Amygdala (tissue), 56 donors: ENCODE measurements around the gene PRR33.

ENCODE experiments used
- DNase-seq, 56 donors: peaks; one replicate each; lab custom pipeline; 2025; lab: John Stamatoyannopoulos, UW

The PRR33 gene

DNA sequence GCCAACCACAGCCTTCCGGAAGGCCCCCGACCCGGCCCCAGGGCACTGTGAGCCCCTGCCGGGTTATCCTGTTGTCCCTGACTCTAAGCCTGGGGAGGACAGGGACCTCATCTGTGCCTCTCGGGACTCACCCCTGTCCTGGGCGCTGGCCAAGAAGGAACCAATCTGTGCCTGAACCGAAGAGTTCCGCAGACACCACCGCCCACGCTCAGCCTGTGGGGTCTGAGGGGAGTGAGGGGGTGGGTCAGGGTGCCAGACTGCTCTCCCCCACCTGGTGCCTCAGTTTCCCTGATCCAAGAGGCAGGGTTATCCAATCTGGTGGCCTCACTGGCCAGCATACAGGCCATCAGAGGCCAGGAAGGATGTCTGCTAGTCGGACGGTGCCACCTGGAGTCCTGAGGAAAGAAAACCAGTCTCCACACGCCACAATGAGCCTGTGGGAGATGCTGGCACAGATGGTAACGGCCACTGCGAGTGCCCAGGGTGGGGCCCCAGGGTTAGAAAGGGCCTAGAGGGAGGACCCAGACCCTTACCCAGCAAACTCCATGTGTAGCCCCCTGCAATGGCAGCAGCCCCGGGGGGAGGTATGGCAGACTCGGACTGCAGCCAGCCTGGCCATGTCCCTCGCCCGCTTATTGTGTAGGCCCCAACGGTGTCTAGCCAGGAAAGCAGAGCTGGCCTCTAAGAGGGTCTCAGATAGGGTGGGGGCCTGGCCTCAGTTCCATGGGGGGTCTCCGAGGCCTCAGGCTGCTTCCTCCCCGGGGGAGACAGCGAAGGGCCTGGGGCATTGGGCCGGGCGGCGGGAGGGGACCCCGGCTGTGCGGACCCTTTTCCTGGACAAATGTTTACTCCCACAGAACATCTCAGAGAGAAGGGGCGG lies 27.0 kb upstream of the PRR33 start:
- DNase-seq: no peak

DNA sequence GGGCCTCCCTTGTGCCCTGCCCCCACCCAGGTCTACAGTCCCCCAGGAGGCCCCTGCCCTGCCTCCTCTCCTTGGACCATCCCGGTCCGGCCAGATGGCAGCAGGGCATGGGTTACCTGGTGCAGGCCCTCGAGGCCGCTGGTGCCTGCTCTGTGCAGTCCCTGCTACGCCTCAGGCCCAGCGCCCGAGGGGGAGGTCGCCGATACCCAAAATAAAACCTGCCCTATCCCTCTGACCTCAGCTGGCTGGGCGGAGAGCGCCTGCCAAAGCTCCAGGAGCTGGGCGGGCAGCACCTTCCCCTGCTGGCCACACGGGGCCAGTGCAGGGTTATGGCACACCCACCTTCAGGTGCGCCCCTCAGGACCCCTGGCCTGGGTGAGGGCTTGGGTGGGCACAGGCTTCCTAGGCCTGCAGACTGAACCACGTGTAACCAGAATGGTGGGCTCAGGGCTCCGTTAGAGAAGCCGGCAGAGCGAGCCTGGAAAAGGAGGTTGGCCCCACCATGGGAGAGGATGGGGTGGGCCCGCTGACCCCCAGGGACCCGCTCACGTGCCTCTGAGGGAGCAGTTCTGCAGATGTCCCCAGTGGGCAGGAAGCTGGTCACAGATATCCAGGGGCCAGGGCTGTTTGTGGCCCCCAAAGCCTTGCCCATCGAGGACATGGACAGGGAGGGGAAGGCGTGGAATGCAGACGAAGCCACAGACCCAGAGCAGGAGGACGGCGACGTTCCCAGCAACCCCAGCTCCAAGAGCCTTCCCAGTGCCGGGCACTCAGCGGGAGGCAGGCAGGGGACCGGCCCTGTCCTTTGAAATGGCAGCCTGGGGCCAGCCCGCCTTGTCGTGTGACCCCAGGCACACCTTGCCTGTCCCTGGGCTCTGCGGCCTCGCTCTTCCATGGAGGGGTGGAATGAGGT lies 26.1 kb upstream of the PRR33 start:
- DNase-seq: no peak

DNA sequence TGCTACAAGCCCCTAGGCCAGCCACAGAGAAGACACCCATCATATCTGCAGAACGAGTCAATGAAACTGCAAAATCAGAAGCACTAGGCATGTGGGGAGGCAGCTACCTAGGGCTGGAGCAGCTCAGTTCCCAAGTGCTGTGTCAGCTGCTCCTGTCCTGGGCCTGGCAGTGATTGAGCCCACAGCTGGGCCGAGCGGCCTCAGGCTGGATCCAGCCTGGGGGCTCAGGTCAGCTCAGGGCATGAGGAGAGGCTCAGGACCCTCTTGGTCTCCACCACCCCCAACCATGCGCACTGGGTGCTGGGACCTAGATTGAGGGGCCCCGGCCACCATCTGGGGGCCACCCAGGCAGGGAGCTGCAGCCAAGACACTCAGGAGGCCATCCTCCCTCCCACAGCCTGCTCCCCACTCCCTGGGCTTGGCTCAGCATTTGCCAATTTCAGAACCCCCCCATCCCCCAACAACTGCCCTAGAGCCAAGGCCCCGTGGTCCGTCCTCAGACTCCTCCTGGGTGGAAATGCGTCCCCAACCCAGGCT lies 25.4 kb upstream of the PRR33 start:
- no peak for DNase-seq

DNA sequence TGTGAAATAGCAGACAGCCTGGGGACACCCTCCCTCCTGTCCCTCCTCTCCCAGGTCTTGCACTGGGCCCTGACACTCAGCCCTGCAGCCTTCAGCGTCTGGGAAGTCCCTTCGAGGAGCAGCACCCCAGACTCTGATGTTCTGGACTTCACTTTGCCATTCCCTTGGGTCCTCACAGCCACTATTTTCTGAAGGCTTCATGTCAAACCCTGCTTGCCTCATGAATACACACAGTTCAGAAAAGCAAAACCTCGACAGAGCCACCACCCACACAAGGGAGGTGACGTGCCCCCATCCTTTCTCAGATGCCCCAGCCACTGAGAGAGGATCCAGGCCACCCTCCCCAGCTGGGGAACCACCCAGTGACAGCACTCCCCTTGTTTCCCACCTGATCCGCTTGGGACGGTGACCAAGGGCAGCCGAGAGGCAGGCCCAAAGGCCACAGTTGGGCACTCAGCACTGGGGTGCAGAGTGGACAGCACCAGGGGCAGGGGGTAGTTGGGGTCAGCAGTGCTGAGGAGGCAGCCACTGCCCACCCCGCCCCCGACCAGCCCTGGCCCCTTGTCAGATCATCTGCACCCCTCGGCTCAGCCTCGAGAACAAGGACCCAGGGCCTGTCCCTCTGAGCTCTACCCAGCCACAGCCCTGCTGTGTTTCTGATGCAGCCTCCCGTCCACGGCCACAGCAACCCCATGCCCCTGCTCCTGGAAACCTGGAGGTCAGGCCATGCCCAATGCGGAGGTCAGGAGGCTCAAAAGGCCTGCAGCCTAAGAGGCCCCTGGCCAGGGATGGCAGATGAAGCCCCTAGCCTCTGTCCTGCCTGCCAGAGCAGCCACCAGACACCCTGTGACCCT lies 24.7 kb upstream of the PRR33 start:
- no peak for DNase-seq

DNA sequence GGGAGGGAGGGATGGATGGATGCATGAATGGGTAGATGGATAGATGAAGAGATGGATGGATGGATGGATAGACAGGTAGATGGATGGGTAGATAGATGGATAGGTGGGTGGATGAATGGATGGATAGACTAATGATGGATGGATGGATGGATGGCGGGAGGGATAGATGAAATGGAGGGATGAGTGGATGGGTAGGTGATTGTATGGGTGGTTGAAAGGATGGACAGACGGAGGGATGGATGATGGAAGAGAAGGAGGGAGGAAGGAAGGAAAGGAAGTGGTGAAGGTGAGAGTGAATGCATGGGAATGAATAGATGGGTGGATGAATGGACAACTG lies 24.1 kb upstream of the PRR33 start:
- no peak for DNase-seq

DNA sequence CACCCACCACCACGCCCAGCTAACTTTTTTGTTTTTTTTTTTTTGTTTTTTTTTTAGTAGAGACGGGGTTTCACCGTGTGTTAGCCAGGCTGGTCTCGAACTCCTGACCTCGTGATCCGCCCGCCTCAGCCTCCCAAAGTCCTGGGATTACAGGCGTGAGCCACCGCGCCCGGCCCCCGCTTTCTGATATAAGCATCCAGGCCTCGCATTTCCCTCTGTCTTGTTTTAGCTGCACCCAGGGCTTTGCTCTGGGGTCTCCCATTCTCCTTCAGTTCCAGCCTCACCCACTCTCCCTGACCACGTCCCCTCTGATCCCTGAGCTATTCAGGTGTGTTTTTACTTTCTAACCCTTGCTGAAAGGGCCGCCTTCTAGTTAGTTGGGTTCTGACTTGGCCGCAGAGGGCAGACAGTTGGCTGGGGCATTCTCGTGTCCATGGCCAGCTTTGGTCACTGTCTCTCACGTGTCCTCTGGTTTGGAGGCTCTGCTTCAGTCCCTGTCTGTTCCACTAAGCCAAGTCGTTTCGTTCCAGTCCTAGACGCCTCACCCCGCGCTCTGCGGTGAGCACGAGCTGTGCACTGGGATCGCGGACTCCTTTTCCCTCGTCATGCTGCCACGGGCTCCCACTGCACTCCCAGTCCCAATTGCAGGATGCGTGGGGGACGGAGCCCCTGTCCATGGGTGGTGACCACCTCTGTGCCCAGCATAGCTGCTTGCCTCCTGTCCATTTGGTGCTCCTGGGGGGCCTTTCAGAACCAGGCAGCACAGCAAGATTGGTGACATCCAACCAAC lies 21.8 kb upstream of the PRR33 start:
- no peak for DNase-seq

DNA sequence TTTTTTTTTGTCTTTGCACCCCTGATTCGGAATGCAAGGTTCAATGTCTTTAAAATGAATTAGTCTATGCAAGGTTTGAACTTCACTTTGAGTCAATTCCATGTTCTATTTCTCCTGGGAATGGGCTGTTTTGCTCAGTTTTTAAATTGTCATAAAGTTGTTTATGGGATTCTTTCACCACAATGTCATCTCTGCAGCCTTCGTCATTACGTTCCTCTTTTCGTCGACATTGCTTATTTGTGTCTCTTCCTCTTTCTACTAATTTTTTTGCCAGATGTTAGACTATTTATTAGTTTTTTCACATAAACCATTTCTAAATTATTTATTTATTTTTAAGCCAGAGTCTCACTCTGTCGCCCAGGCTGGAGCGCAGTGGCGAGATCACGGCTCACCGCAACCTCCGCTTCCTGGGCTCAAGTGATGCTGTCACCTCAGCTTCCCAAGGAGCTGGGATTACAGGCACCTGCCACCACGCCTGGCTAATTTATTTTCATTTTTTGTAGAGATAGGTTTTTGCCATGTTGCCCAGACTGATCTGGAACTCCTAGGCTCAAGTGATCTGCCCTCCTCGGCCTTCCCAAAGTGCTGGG lies 20.7 kb upstream of the PRR33 start:
- no peak for DNase-seq

DNA sequence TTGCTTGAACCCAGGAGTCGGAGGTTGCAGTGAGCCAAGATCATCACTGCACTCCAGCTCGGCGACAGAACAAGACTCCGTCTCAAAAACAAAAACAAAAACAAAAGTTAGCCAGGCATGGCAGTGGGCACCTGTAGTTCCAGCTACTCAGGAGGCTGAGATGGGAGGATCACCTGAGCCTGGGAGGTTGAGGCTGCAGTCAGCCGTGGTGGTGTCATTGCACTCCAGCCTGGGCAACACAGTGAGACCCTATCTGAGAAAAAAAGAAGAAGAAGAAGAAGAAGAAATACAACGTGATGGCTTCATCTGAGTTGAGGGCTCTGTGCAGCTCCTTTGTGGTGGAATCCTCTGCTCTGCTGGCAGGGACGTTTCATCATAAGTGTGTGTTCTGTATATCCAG lies 17.8 kb upstream of the PRR33 start:
- no peak for DNase-seq

DNA sequence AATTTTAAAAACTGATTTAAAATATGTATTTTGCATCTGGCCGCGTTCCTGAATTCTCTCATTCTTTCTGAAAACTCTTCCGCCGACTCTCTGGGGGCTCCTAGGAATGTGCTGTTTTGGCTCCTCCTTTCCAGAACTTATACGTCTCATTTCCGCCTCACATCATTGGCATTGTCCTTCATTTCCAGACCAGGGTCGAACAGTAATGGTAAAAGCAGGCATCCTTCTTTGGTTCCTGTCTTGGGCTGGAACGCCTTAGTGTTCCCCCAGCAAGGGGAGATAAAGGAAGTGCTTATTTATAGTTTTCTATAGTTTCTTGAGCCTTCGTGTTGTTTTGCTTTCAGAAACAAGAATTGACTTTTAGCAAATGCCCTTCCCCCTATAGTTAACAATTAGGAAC lies 16.9 kb upstream of the PRR33 start:
- no peak for DNase-seq

DNA sequence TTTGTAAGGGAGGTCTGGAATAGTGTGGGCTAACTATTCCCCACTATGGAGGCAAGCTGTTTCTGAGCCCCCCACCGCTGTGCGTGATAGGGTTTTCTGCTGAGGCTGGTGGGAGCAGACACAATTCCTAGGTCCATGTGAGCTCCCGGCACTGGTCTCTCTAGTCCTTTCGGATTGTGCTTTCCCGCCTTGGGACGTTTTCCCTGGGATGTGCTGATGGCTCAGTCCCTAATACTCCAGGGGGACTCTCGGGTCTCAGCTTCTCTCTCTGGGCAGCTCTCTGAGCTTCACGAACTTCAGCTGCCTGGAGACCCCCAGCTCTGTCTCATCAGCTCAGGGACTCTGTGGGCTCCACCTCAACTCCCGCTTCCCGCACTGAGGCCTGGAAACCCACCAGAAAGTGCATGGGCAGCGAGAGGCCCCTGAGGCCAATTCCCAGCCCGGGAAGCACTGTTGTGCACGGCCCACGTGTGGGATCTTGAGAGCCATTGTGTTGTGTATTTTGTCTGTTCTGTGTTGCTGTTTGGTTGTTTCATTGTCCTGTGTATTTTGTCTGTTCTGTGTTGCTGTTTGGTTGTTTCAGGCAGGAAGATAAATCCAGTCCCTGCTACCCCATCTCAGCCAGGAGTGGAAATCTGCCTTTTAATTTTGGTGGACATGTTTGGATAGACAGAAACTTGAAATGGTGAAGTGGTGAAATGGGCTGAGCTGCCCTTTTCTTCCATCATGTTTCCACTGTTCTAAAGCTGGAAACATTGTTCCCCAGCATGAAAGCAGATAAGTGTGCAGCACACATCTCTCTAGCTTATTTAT lies 15.1 kb upstream of the PRR33 start:
- no peak for DNase-seq

DNA sequence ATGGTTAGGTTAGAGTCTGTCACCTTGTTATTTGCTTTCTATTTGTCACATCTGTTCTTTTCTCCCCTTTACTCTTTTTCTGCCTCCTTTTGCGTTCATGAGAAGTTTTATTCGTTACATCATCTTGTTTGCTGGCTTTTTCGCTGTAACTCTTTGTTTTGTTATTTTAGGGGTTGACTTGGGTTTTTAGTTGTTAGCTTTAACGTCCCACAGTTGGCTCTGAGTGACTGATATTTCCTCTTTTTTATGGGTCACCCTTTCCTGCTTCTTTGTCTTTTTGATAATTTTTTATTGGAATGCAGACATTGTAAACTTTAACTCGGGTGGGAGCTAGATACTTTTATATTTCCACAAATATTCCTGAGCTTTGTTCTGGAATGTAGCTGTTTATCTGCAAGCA lies 14.5 kb upstream of the PRR33 start:
- DNase-seq: no peak

DNA sequence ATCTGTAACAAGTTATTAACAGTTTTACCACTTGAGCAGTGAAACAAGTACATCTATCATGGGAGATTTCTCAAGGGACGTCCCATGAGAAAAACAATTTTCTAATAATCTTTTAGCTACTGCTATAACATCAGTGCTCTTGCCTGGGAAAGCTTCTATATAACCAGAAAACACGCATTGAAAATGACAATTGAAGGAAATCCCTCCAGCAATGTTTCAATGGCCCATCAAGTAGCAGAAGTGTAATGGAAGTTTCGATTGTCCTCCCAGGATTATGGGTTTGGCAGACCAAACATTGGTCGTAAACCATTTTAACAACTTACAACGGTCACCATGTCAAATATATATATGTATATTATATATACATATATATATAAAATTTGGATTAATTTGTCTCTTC lies 8.0 kb upstream of the PRR33 start:
- DNase-seq: no peak

DNA sequence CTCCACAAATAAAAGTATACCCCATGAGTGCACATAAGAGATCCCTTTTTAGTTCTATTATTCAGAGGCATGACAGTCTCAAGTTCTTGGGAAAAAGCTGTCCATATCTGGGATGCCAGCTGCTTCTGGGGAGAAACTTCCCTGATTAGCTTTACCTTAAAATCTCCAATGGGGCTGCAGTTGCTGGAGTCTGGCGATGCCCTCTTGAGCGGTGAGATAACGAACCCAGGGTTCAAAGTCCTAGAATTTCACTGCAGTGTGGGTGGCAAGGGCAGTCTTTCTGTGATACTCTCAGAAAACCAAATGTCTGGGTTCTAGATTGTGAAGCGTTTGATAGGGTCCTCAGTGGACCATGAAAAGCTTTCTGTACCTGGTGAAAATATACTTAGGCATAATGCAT lies 7.4 kb upstream of the PRR33 start:
- no peak for DNase-seq

DNA sequence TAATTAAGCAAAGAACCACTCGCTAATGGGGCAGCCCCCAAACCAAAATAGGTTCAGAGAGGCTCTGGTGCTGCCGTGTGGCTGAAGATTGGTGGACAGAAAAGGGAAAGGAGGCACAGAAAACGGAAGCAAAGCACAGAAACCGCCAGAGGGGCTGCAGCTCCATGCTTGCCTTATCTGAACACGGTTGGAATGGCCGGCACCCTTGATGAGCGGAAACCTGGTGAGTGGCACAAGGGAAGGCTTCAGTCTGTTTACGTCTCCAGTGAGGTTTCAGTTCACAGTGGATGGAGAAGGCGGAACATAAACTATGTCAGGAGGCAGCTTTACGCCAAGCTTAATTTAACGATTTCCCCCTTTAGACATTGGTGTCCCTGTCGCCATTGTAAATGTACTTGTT lies 5.2 kb upstream of the PRR33 start:
- peak in 1 of 56 donors; percentile 12 for DNase-seq

DNA sequence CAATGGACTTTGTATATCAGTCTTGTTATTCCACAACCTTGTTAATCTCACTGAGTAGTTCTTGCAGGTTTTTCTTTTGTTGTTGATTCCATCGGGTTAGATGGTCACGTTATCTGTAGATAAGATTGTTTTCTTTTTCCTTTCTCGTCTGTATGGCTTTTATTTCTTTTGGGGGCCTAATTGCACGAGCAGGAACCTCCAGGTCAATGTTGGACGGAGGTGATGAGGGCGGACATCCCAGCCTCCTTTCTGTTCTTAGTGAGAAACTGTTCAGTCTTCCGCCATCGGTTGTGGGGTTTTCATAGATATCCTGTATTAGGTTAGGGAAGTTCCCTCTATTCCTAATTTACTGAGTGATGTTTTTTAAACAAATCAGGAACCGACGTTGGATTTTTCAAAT lies 4.8 kb upstream of the PRR33 start:
- no peak for DNase-seq

DNA sequence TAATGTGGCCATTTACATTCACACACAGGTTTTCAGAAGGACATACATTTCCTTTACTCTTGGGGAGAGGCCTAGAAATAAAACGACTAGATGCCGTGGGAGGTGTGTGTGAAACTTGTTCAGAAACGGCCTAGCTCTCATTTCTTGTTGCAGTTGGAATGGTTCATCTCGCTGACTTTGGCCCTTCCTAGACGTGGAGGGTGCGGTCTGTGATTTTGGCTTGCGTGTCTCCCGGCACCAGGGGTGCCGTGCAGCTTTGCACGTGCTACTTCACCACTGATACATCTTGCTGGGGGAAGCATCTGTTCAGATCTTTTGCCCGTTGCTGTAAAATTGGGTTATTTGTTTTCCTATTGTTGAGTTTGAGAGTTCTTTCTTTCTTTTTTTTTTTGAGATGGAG lies 3.1 kb upstream of the PRR33 start:
- DNase-seq: peak in 1 of 56 donors; percentile 31

DNA sequence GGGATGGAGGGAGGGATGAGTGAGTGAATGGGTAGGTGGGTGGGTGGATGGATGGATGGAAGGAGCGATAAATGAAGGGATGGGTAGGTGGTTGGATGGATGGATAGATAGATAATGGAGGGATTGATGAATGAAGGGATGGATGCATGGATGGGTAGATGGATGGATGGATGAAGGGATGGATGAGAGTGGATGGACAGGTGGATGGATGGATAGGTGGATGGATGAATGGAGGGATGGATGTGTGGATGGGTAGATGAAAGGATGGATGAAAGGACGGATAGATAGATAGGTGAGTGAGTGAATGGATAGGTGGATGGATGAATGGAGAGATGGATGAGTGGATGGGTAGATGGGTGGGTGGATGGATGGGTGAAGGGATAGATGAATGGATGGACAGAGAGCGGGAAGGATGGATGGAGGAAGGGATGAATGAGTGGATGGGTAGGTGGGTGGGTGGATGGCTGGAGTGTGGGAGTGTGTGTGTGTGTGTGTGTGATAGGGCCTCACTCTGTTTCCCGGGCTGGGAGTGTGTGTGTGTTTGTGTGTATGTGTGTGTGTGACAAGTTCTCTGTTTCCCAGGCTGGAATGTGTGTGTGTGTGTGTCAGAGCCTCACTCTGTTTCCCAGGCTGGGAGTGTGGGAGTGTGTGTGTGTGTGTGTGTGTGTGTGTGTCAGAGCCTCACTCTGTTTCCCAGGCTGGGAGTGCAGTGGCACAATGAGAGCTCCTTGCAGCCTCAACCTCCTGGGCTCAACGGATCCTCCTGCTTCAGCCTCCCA lies 2.1 kb upstream of the PRR33 start:
- DNase-seq: no peak

DNA sequence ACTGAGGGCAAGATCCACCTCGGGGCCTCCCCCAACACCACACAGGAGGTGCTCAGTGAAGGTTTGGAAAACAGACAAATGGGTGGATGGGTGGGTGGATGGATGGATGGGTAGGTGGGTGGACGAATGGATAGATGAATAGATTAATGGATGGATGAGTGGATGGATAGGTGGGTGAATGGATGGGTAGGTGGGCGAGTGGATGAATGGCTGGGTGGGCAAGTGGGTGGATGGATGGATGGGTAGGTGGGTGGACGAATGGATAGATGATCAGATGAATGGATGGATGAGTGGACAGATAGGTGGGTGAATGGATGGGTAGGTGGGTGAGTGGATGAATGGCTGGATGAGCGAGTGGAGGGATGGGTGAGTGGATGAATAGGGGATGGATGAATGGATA lies 863 bp upstream of the PRR33 start:
- no peak for DNase-seq
